IPS-18c (cell line): ENCODE data around the gene OBP2A.

Source experiments
- H3K4me3 ChIP-seq: 2 replicates; pipeline ENCODE4 v1.7.0; 2013; ENCODE audit warnings: low read depth, mild to moderate bottlenecking, low read length, moderate library complexity; ENCODE audit not compliant: insufficient read depth
- H3K9me3 ChIP-seq: one replicate; pipeline ENCODE4 v1.6.1; 2013; ENCODE audit warnings: mild to moderate bottlenecking, low read length, moderate library complexity; ENCODE audit not compliant: control insufficient read depth, insufficient read depth

Gene OBP2A

DNA sequence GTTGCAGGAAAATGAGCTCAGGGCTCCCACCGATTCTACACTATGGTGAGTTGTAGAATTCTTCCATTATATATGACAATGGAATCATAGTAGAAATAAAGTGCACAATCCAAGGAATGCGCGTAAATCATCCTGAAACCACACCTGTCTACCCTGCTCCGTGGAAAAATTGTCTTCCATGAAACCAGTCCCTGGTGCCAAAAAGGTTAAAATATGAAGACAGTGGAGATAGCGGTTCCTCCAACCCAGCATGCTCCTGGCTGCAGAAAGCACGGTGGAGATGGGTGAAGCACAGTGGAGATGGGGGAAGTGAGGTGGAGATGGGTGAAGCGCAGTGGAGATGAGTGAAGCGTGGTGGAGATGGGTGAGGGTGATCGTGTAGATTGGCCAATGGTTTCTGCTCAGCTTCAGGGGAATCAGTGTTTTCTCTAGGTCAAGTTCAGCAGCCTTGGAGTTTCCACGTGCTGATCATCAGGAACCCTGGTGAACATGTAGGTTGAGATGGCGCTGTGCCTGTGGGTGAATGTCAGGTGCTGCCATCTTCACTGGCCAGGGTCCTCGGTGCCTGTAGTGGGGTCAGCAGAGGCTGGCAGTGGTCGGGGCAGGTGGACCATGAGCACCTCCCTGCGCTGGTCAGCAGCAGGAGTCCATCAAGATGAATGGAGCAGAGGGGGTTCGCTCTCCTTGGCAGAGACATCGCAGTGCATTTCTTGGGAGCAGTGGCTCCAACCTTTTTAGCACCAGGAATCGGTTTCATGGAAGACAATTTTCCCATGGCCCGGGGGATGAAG lies 35.9 kb downstream of the OBP2A start:
- H3K4me3 ChIP-seq: no peak overlapping the region
- H3K9me3 ChIP-seq: no peaks in the 10 kb centered on the region

GRCh38 chr9:135582541-135582940 lies 36.6 kb downstream of the OBP2A start:
- Histone ChIP-seq H3K4me3 (no peak overlapping the region), H3K9me3 (no peaks in the 10 kb centered on the region)

DNA sequence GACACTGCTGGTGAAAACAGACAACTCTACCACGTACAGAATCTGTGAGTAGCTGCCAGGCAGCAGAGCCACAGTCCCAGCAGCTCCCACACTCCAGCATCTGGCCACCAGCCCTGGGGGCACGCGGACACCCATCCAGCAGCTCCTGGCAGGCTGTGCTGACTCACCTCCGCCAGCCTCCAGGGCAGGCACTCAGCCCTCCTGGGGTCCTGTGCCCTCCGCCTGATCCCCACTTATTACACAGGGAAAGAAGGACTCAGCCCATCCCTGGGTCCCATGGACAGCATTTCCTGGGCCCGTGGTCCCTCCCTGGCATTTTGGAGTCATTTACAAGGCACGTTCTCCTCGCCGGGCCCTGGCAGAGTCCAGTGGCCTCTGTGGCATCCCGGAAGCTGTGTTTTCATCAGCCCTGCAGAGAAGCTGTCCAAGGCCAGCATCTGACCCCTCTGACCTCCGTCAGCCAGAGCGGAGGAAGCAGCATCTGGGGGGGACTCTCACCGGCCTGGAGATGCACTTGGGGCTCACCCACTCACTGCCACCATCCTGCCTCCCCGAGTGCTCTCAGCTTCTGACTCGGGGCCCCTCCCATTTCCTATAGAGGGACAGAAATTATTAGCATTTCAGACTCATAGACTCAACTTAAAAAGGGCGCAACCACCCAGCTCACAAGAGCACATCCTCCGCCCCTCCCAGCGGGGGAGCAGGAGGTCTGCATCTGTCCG lies 37.2 kb downstream of the OBP2A start:
- Histone ChIP-seq H3K9me3 (no peaks in the 10 kb centered on the region), H3K4me3 (no peak overlapping the region)

- no peak overlapping the region for H3K4me3 ChIP-seq
- no peaks in the 10 kb centered on the region for H3K9me3 ChIP-seq
Measured at GRCh38 chr9:135583688-135584011, 37.7 kb downstream of the OBP2A start.

DNA sequence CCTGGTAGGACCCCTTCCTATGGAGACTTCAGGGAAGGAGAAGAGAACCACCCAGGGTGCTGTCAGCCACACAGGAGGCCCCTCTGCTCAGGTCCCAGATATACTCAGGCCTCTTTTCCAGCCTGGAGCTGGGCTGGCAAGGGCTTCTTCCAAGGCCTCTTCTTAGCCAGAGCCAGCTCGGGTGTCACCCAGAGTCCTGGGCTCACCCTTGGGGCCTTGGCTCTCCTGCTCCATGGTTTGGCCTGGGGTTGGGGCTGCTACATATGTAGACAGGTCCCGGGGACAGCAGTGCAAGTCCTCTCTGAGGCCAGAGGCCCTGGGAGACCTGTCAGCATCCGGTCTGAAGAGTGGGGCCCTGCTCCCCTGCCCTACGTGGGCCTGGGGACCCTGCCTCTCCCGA lies 38.4 kb downstream of the OBP2A start:
- Histone ChIP-seq H3K4me3 (no peak overlapping the region), H3K9me3 (no peaks in the 10 kb centered on the region)

DNA sequence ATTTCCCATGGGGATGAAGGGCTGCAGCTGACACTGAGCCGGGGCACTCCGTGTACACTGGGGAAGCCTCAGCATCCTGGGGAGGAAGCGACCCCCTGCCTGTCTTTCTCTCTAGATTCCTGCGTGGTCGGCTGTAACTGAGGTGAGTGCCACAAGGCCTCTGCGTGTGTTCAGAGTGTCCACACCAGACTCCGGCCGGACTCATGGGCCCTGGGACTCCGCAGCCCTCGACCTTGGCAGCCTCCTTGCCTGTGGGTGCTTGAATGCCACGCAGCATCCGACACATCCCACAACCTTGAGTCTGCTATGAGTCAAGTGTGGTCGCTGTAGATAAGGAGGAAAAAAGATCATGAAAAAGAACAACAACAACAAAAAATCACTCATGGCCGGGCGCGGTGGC lies 39.0 kb downstream of the OBP2A start:
- no peak overlapping the region for H3K4me3 ChIP-seq
- H3K9me3 ChIP-seq: no peaks in the 10 kb centered on the region

DNA sequence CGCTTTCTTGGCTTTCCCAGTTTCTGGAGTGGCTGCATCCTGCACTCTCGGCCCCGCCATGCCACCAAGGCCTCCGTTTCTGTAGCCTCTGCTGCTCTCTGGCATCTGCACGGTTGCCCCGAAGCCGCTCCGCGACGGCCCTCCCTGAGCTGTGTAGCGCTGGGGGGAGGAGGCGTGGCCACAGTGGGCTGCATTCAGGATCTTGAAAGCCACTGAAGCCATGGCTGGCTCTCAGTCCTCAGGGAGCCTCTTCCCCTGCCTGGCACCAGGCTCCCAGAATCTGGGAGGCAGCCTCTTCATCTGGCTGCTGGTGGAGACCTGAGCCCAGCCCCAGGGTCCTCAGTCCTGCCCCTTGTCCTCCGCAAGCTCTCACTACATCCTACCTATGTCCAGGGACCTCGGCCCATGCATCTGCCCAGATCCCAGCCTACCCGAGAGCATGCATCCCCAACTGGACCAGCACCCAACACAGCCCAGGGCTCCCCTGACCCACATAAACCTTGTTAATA lies 40.7 kb downstream of the OBP2A start:
- no peak overlapping the region for H3K4me3 ChIP-seq

DNA sequence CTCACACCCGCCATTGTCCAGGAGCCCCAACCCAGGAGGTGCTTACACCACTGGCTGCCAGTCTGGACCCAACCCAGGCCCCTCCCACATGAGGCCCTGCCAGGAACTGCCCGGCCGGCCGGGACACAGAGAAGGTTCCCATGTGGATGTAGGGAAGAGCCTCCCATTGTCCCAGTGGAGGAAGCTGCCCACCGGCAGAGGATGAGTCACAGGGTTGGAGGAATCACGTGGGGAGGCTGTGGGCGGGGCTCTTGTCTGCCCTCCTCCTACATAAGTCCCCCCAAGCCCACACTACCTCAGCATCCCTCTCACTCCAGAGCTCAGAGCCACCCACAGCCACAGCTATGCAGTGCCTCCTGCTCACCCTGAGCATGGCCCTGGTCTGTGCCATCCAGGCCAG lies 41.7 kb downstream of the OBP2A start:
- Histone ChIP-seq H3K4me3 (no peak overlapping the region), H3K9me3 (no peaks in the 10 kb centered on the region)

More for the DNA sequence above, 40.7 kb downstream of the OBP2A start:
- no peaks in the 10 kb centered on the region for H3K9me3 ChIP-seq

DNA sequence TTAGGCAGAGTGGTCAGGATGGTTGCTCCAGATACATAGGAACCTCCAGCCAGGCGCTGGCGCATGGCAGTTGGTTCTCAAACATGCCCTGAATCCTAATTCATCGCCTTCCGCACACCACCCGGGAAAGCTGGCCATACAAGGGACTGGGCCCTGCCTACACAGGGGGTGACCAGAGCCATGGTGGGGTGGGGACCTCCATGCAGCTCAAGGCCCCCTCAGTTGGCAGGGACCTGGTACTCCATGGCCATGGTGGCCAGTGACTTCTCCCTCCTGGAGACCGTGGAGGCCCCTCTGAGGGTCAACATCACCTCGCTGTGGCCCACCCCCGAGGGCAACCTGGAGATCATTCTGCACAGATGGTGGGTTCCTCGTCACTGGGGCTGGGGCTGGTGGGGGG lies 42.4 kb downstream of the OBP2A start:
- H3K4me3 ChIP-seq: no peak overlapping the region
- H3K9me3 ChIP-seq: no peaks in the 10 kb centered on the region

GRCh38 chr9:135588886-135589595 lies 43.1 kb downstream of the OBP2A start:
- H3K4me3 ChIP-seq: no peak overlapping the region
- no peaks in the 10 kb centered on the region for H3K9me3 ChIP-seq

GRCh38 chr9:135589596-135590485 lies 43.9 kb downstream of the OBP2A start:
- Histone ChIP-seq H3K4me3 (no peak overlapping the region), H3K9me3 (no peaks in the 10 kb centered on the region)

GRCh38 chr9:135590486-135591079 lies 44.7 kb downstream of the OBP2A start:
- H3K4me3 ChIP-seq: no peak overlapping the region

GRCh38 chr9:135591506-135592330 lies 45.8 kb downstream of the OBP2A start:
- H3K4me3 ChIP-seq: no peak overlapping the region
- peaks cover 4% of the 10 kb centered on the region for H3K9me3 ChIP-seq

More at GRCh38 chr9:135590486-135591079, 44.7 kb downstream of the OBP2A start:
- no peaks in the 10 kb centered on the region for H3K9me3 ChIP-seq

- no peak overlapping the region for H3K4me3 ChIP-seq
Measured at GRCh38 chr9:135592331-135592590, 46.3 kb downstream of the OBP2A start.

GRCh38 chr9:135592625-135593024 lies 46.7 kb downstream of the OBP2A start:
- no peak overlapping the region for H3K4me3 ChIP-seq
- peaks cover 4% of the 10 kb centered on the region for H3K9me3 ChIP-seq

More at GRCh38 chr9:135592331-135592590, 46.3 kb downstream of the OBP2A start:
- H3K9me3 ChIP-seq: peaks cover 4% of the 10 kb centered on the region

DNA sequence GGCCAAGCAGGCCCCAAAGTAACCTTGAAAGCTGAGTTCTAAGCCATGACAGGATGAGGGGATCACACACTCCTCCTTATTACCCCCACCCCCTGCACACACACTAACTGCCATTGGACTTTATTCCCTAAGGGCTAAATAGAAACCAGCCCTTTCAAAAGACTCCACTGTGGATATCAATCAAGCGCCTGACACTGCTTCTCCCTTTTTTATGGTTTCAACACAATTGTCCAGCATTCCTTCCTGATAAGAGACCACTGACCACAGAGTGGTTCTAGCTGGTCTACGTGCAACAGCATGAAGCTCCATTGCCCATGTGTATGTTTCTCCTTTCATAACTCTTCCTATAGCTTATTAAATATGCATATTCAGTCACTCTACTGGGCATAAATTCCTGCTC lies 50.3 kb downstream of the OBP2A start:
- Histone ChIP-seq H3K9me3 (peaks cover 4% of the 10 kb centered on the region), H3K4me3 (no peak overlapping the region)
